ENCODE measurements around the gene CTDP1.

The CTDP1 gene

DNA sequence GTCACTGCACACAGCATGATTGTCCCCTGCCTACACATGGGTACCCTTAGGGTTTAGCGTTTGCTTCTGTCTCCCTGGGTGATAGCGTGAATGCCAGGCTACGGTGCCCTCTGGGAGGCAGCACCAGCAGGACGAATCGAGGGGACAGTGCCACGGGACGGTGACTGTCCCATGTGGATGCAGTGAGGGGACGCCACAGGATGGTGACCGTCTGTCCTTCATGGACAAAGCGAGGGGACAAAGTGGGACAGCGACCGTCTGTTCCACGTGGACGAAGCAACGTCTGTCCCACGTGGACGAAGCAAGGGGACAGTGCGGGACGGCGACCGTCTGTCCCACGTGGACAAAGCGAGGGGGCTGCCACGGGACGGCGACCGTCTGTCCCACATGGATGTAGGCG is 25.7 kb downstream of the CTDP1 start:
- no peak for DNase-seq (ENCODE audit: low spot score)
- in situ Hi-C loops (cut with MboI; ENCODE audit: low pct_unique_long_range_greater_than_20kb, low sequenced_read_pairs, unreplicated experiment) = no loop called here
- TF ChIP-seq CTCF (IDR thresholded peaks at IDR 0.05; ENCODE audit: extremely low read depth, insufficient read depth, missing control alignments) = no peak

DNA sequence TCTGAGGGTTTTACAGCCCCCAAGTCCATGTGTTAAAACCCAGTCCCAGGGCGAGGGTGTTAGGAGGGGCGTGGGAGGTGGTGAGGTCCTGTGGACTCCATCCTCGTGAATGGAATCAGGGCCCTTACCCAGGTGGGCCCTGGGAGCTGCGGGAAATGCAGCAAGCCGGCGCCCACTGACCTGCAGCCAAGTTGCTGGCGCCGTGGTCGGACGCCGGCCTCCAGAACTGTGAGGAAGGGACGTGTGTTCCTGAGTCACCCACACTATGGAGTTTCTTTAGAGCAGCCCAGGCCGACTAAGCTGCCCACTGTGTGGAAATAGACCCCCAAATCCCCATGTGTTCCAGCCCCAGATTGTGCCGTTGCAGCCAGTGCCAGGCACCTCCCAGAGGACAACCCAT is 26.4 kb downstream of the CTDP1 start:
- DNase-seq (ENCODE audit: low spot score) = no peak
- no peak for TF ChIP-seq CTCF (IDR thresholded peaks at IDR 0.05; ENCODE audit: extremely low read depth, insufficient read depth, missing control alignments)
- in situ Hi-C loops (cut with MboI; ENCODE audit: low pct_unique_long_range_greater_than_20kb, low sequenced_read_pairs, unreplicated experiment) = no loop called here

- no peak for DNase-seq (ENCODE audit: low spot score)
- no peak for TF ChIP-seq CTCF (IDR thresholded peaks at IDR 0.05; ENCODE audit: extremely low read depth, insufficient read depth, missing control alignments)
- in situ Hi-C loops (cut with MboI; ENCODE audit: low pct_unique_long_range_greater_than_20kb, low sequenced_read_pairs, unreplicated experiment) = no loop called here
These were observed 27.1 kb downstream of the CTDP1 start for GRCh38 chr18:79706658-79707057.

DNA sequence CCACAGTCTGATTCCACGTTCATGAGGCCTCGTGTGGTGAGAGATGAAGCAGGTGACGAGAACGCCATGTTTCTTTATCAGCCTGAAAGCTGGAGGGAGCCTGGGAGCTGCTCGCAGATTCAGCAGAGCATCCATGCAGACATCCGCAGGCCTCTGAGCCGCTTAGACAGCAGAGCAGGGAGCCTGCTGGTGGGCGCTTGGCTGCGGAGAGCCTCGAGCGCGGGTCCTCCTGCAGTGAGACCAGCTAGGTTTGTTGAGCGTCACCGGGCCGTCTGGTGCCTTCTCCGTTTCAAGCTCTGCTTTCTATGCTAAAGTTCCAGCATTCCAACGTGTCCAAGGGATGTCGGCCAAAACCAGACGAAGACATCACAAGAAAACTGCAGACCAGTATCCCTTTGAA is 27.6 kb downstream of the CTDP1 start:
- in situ Hi-C loops (cut with MboI; ENCODE audit: low pct_unique_long_range_greater_than_20kb, low sequenced_read_pairs, unreplicated experiment) = no loop called here
- TF ChIP-seq CTCF (IDR thresholded peaks at IDR 0.05; ENCODE audit: extremely low read depth, insufficient read depth, missing control alignments) = no peak
- DNase-seq (ENCODE audit: low spot score) = no peak

DNA sequence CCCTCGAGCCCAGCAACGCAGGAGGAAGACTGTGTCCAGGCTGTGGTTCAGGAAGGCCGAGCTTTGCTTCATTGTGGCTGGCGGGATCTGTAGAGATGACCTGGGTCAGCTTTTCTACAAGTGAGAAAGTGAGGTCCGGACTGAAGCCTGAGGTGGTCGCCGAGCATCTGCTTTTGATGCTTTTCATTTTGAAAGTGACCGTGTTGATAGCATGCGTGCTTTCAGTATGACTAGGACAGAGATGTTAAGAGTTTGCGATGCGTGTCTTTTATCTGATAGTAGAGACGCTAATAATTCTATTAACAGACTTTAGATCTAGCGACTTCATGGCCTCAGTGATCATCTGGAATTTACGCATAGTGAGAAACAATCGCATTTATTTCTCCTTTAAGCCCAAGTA is 28.1 kb downstream of the CTDP1 start:
- no peak for DNase-seq (ENCODE audit: low spot score)
- TF ChIP-seq CTCF (IDR thresholded peaks at IDR 0.05; ENCODE audit: extremely low read depth, insufficient read depth, missing control alignments) = no peak
- in situ Hi-C loops (cut with MboI; ENCODE audit: low pct_unique_long_range_greater_than_20kb, low sequenced_read_pairs, unreplicated experiment) = no loop called here

GRCh38 chr18:79708412-79708811 is 28.8 kb downstream of the CTDP1 start:
- TF ChIP-seq CTCF (IDR thresholded peaks at IDR 0.05; ENCODE audit: extremely low read depth, insufficient read depth, missing control alignments) = no peak
- in situ Hi-C loops (cut with MboI; ENCODE audit: low pct_unique_long_range_greater_than_20kb, low sequenced_read_pairs, unreplicated experiment) = no loop called here
- no peak for DNase-seq (ENCODE audit: low spot score)

Data from GM13977 (cell line).